ENCODE data around the gene ZNF827. TPM values are rescaled to one million over a fixed set of nuclear protein-coding genes. Genes with fewer than 3 reads are reported as not detected.

ZNF827 gene
- total RNA-seq, 1 experiment from 2014 or later, result 29.4 TPM

DNA sequence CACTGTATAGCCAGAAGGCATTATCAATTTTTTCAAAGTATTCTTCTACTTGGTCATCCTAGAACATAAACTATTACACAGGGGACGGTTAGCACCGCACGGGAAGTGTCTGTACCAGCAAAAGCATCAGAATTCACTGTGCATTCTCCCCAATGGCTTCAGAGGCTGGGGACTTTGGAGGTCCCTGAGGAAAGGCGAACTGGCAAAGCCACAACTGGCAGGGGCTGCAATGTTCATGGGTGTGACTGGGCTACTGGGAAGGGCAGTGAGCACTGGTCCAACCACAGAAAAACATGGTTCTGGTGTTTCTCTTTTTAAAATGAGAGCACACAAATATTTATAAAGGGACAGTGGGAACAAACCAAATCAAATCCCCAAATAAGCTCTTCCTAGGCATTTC, 175.2 kb downstream of the ZNF827 start:
- Histone ChIP-seq H3K4me1 (ENCODE audit: insufficient read depth, low read length) (no peaks in the 10 kb centered on the region), H2BK120ac (ENCODE audit: low read depth, low read length, poor library complexity, severe bottlenecking) (no peak overlapping the region), H3K9me3 (ENCODE audit: control insufficient read depth, low read depth, low read length) (no peaks in the 10 kb centered on the region), H3K23ac (ENCODE audit: insufficient read length, low read depth, low read length) (no peak overlapping the region), H3K79me2 (ENCODE audit: insufficient read depth, low read length) (no peaks in the 10 kb centered on the region), H3K4me2 (ENCODE audit: insufficient read depth, insufficient read length, low read length) (no peak overlapping the region), H3K9ac (ENCODE audit: extremely low read depth, insufficient read length, low read length) (no peak overlapping the region), H3K18ac (ENCODE audit: insufficient read length, low read depth, low read length) (no peak overlapping the region), H2AFZ (ENCODE audit: low read length) (no peak overlapping the region), H3K27me3 (ENCODE audit: insufficient read depth, low read length) (no peaks in the 10 kb centered on the region), H2BK15ac (ENCODE audit: low read depth, low read length) (no peak overlapping the region), H4K91ac (ENCODE audit: insufficient read length, low read depth, low read length) (no peak overlapping the region), H2AK5ac (ENCODE audit: insufficient read length, low read length) (no peak overlapping the region), H2BK20ac (ENCODE audit: low read depth, low read length, poor library complexity, severe bottlenecking) (no peak overlapping the region), H4K5ac (ENCODE audit: insufficient read length, low read depth, low read length) (no peak overlapping the region), H3K27ac (ENCODE audit: insufficient read length, low read depth, low read length) (no peak overlapping the region), H2BK12ac (ENCODE audit: insufficient read length, low read depth, low read length) (no peak overlapping the region), H3K4ac (ENCODE audit: low read depth, low read length) (no peak overlapping the region), H3K23me2 (ENCODE audit: insufficient read length, low read depth, low read length, poor library complexity, severe bottlenecking) (no peaks in the 10 kb centered on the region), H3K56ac (ENCODE audit: insufficient read length, low read depth, low read length) (no peak overlapping the region), H4K20me1 (ENCODE audit: control insufficient read depth, insufficient read depth, insufficient read length) (no peaks in the 10 kb centered on the region), H3T11ph (ENCODE audit: low read length) (no peak overlapping the region), H3K79me1 (ENCODE audit: insufficient read depth, low read depth, low read length, poor library complexity, severe bottlenecking) (no peaks in the 10 kb centered on the region), H2BK5ac (ENCODE audit: insufficient read length, low read length) (no peak overlapping the region), H4K8ac (replicated peaks; ENCODE audit: insufficient read length, low read depth, low read length) (no peak overlapping the region), H3K14ac (ENCODE audit: insufficient read depth, low read length) (no peak overlapping the region)
- H3K4me3 Mint-ChIP-seq, result no peak overlapping the region
- H3K27me3 Mint-ChIP-seq (ENCODE audit: low read depth), result no peaks in the 10 kb centered on the region; the same call in 1 of the 2 replicates
- no peak for DNase-seq
- no peaks in the 10 kb centered on the region for H3K9me3 Mint-ChIP-seq
- H3K36me3 Mint-ChIP-seq (ENCODE audit: insufficient read depth in 1 of 3, low read depth in 3 of 3), result peaks cover 57 to 90% (median 84%) of the 10 kb centered on the region in 3 experiments
- peaks cover 4 to 6% of the 10 kb centered on the region in 2 experiments; a peak in 1 of 4 replicates for H3K4me1 Mint-ChIP-seq
- no CpG with 5 or more reads among the region's 4 CpGs for WGBS (ENCODE audit: extremely low coverage, insufficient read length, low lambda C conversion rate)
- TF ChIP-seq, protein P1, sequence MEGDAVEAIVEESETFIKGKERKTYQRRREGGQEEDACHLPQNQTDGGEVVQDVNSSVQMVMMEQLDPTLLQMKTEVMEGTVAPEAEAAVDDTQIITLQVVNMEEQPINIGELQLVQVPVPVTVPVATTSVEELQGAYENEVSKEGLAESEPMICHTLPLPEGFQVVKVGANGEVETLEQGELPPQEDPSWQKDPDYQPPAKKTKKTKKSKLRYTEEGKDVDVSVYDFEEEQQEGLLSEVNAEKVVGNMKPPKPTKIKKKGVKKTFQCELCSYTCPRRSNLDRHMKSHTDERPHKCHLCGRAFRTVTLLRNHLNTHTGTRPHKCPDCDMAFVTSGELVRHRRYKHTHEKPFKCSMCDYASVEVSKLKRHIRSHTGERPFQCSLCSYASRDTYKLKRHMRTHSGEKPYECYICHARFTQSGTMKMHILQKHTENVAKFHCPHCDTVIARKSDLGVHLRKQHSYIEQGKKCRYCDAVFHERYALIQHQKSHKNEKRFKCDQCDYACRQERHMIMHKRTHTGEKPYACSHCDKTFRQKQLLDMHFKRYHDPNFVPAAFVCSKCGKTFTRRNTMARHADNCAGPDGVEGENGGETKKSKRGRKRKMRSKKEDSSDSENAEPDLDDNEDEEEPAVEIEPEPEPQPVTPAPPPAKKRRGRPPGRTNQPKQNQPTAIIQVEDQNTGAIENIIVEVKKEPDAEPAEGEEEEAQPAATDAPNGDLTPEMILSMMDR (conservative IDR thresholded peaks at IDR 0.05), result no peak
- no peak overlapping the region for H3K27ac Mint-ChIP-seq

Data from H9 (cell line).